Astrocyte (in vitro differentiated cells and primary cell): Measurements from ENCODE around the gene SFSWAP. TPM values are rescaled to one million over a fixed set of nuclear protein-coding genes. Genes with fewer than 3 reads are reported as not detected.

Experiments
- DNase-seq: peaks from one replicate; pipeline ENCODE4 v3.0.0-alpha.2; 2010; ENCODE audit warnings: low read depth
- FAIRE-seq: peaks from 2 replicates; lab custom pipeline; 2011; peaks lifted over from hg19 to GRCh38; lab: Jason Lieb, UNC
- H2AFZ ChIP-seq: 2 replicates; pipeline ENCODE4 v1.6.0; 2012; ENCODE audit warnings: low read depth, low read length, inconsistent platforms
- H3K27ac ChIP-seq: 2 replicates; pipeline ENCODE4 v1.5.1; 2011; ENCODE audit warnings: low read depth, low read length, inconsistent platforms
- H3K27me3 ChIP-seq: 2 replicates; pipeline ENCODE4 v1.6.0; 2011; ENCODE audit warnings: low read length, inconsistent platforms; ENCODE audit not compliant: insufficient read depth
- H3K36me3 ChIP-seq: 2 replicates; pipeline ENCODE4 v1.5.1; 2011; ENCODE audit warnings: low read length, inconsistent platforms; ENCODE audit not compliant: insufficient read depth
- H3K4me1 ChIP-seq: 2 replicates; pipeline ENCODE4 v1.5.1; 2011; ENCODE audit warnings: low read length, inconsistent platforms; ENCODE audit not compliant: insufficient read depth
- H3K4me2 ChIP-seq: 2 replicates; pipeline ENCODE4 v1.6.0; 2012; ENCODE audit warnings: low read length, inconsistent platforms
- H3K4me3 ChIP-seq: 2 replicates; pipeline ENCODE4 v1.5.1; 2011; ENCODE audit warnings: low read depth, mild to moderate bottlenecking, low read length, inconsistent platforms; ENCODE audit not compliant: insufficient read depth
- H3K79me2 ChIP-seq: 2 replicates; pipeline ENCODE4 v1.6.0; 2012; ENCODE audit warnings: mild to moderate bottlenecking, low read length, inconsistent platforms; ENCODE audit not compliant: insufficient read depth
- H3K9ac ChIP-seq: 2 replicates; pipeline ENCODE4 v1.6.0; 2012; ENCODE audit warnings: mild to moderate bottlenecking, low read length, inconsistent platforms
- H3K9me3 ChIP-seq: 2 replicates; pipeline ENCODE4 v1.5.1; 2012; ENCODE audit warnings: low read depth, mild to moderate bottlenecking, low read length, inconsistent platforms; ENCODE audit not compliant: insufficient read depth
- H4K20me1 ChIP-seq: 2 replicates; pipeline ENCODE4 v1.6.0; 2012; ENCODE audit warnings: low read length, inconsistent platforms; ENCODE audit not compliant: insufficient read depth
- H3K27ac Mint-ChIP-seq: one replicate; pipeline ENCODE4 v1.8.0; 2021; ENCODE audit warnings: mild to moderate bottlenecking, mixed read lengths; ENCODE audit not compliant: unreplicated experiment
- H3K27me3 Mint-ChIP-seq: one replicate; pipeline ENCODE4 v1.8.0; 2021; ENCODE audit warnings: low read depth, mixed read lengths; ENCODE audit not compliant: unreplicated experiment
- H3K36me3 Mint-ChIP-seq: one replicate; pipeline ENCODE4 v1.8.0; 2021; ENCODE audit warnings: low read depth, mixed read lengths; ENCODE audit not compliant: unreplicated experiment
- H3K4me1 Mint-ChIP-seq: one replicate; pipeline ENCODE4 v1.8.0; 2021; ENCODE audit warnings: low read depth, mixed read lengths; ENCODE audit not compliant: unreplicated experiment
- H3K4me3 Mint-ChIP-seq: one replicate; pipeline ENCODE4 v1.8.0; 2021; ENCODE audit warnings: mild to moderate bottlenecking, moderate library complexity, mixed read lengths; ENCODE audit not compliant: unreplicated experiment
- H3K9me3 Mint-ChIP-seq: one replicate; pipeline ENCODE4 v1.8.0; 2021; ENCODE audit warnings: mild to moderate bottlenecking, mixed read lengths; ENCODE audit not compliant: unreplicated experiment
- CTCF ChIP-seq: IDR thresholded peaks from 2 replicates; pipeline ENCODE4 v1.5.1; 2011; ENCODE audit warnings: low read depth, mild to moderate bottlenecking, inconsistent platforms, low read length, moderate library complexity; ENCODE audit not compliant: insufficient read depth
- EZH2 ChIP-seq: IDR thresholded peaks from 2 replicates; pipeline ENCODE4 v1.6.1; 2012; ENCODE audit warnings: mild to moderate bottlenecking, low read length, inconsistent platforms; ENCODE audit not compliant: insufficient read depth
- total RNA-seq: library from RNA; stranded (reverse); gene quantifications from 2 replicates; pipeline ENCODE4 v1.2.1, GENCODE V29; 2021

Gene SFSWAP
- total RNA-seq, 1 donor from 2014 or later, result 35.7 TPM

DNA sequence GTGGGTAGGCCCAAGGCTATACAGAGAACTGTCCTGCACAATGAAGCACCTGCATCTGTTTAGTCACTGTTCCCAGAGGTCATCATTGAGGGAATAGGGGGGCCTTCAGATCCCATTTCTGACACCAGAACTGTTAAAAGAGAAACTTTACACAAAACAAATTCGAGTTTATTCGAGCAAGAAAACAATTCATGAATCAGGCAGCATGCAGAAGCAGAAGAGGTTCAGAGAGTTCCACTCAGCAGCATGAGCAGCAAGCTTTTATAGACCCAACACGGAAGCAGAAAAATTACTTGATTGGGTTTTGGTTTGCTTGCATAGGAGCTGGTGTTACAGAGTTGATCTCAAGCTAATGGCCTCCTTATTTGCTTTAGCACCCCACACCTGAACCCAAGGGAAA, 1.7 kb upstream of the SFSWAP start:
- no peak overlapping the region for H2AFZ ChIP-seq
- DNase-seq, result no peak
- Mint-ChIP-seq H3K4me3 (peak overlapping the region; percentile 98), H3K27ac (no peak overlapping the region), H3K9me3 (peaks cover 18% of the 10 kb centered on the region), H3K4me1 (peaks cover 5% of the 10 kb centered on the region), H3K27me3 (no peaks in the 10 kb centered on the region), H3K36me3 (no peaks in the 10 kb centered on the region)
- FAIRE-seq, result no peak
- peaks cover 18% of the 10 kb centered on the region for H4K20me1 ChIP-seq
- H3K36me3 ChIP-seq, result peaks cover 4% of the 10 kb centered on the region
- no peak overlapping the region for H3K4me3 ChIP-seq
- H3K4me1 ChIP-seq, result peaks cover 14% of the 10 kb centered on the region
- H3K9ac ChIP-seq, result no peak overlapping the region
- H3K27ac ChIP-seq, result no peak overlapping the region
- H3K4me2 ChIP-seq, result no peak overlapping the region
- no peaks in the 10 kb centered on the region for H3K27me3 ChIP-seq
- peaks cover 34% of the 10 kb centered on the region for H3K79me2 ChIP-seq
- H3K9me3 ChIP-seq, result no peaks in the 10 kb centered on the region
- TF ChIP-seq EZH2 (no peak), CTCF (no peak)

DNA sequence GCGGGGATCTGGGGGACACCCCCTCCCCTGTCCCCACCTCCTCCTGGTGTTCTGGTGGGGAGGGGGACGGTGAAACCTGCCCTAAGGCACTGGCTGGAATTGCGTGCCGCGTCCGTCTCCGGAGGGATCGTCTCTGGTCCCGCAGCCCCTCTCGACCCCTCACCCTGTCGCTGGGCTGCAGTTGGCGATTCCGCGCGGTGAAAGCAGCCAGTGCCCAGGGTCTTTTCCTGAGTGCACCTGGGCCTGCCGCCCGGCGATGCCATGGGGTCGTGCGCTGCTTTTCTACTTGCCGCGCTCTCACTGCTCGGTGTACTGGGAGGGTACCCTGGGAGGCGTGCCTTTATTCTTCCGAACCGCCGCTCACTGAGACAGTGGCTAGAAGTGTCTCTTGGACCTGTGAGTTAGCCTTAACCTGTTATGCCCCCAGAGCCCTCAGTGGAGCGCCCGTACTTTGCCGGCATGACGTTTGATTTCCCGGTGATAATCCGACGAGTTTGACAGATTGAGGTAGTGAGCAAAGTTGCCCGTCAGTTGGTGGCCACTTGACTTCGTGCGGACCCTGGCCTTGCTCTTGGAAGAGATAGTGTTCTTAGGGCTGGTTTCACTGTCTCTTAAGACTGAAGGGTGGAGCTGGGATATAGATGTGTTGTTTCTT, 788 bp downstream of the SFSWAP start:
- DNase-seq, result no peak
- peak overlapping the region; percentile 100 for H3K27ac ChIP-seq

More for the DNA sequence above, 788 bp downstream of the SFSWAP start:
- peaks cover 40% of the 10 kb centered on the region for H3K79me2 ChIP-seq
- peak overlapping the region; percentile 99 for H3K27ac Mint-ChIP-seq
- TF ChIP-seq CTCF, result no peak
- peak overlapping the region; percentile 98 for H3K4me3 Mint-ChIP-seq
- H3K9me3 Mint-ChIP-seq, result peaks cover 9% of the 10 kb centered on the region
- H3K9ac ChIP-seq, result peak overlapping the region; percentile 98
- H3K4me1 ChIP-seq, result peaks cover 14% of the 10 kb centered on the region
- H3K27me3 Mint-ChIP-seq, result no peaks in the 10 kb centered on the region
- H3K4me1 Mint-ChIP-seq, result peaks cover 5% of the 10 kb centered on the region
- no peaks in the 10 kb centered on the region for H3K27me3 ChIP-seq
- H3K9me3 ChIP-seq, result no peaks in the 10 kb centered on the region
- H3K36me3 Mint-ChIP-seq, result no peaks in the 10 kb centered on the region
- H4K20me1 ChIP-seq, result peaks cover 18% of the 10 kb centered on the region
- no peak for FAIRE-seq
- H2AFZ ChIP-seq, result peak overlapping the region; percentile 98
- H3K4me3 ChIP-seq, result peak overlapping the region; percentile 99
- peaks cover 28% of the 10 kb centered on the region for H3K36me3 ChIP-seq
- peak overlapping the region; percentile 98 for H3K4me2 ChIP-seq
